Peyer's patch (tissue), 4 donors: Measurements from ENCODE around the gene ZNF467.

Experiments
- POLR2A ChIP-seq, 2 donors: fragments of 450-650 bp; IDR thresholded peaks; one replicate each; pipeline ENCODE4 v1.5.1; 2017; ENCODE audit warnings: antibody characterized with exemption in 2 of 2, mild to moderate bottlenecking in 2 of 2, moderate library complexity in 2 of 2
- TF ChIP-seq, protein P1 (sequence below), 6 experiments: fragments of 450-650 bp in 4 of 6; fragments of 200-600 bp in 2 of 6; sonication (generic) in 1 of 6; IDR thresholded peaks; one replicate each; pipeline ENCODE4 v1.5.1; 2017 to 2019; ENCODE audit warnings: antibody characterized with exemption in 6 of 6, mild to moderate bottlenecking in 3 of 6, moderate library complexity in 1 of 6

GRCh38 chr7:149822353-149822943 is 49.1 kb upstream of the ZNF467 start:
- TF ChIP-seq, protein P1, sequence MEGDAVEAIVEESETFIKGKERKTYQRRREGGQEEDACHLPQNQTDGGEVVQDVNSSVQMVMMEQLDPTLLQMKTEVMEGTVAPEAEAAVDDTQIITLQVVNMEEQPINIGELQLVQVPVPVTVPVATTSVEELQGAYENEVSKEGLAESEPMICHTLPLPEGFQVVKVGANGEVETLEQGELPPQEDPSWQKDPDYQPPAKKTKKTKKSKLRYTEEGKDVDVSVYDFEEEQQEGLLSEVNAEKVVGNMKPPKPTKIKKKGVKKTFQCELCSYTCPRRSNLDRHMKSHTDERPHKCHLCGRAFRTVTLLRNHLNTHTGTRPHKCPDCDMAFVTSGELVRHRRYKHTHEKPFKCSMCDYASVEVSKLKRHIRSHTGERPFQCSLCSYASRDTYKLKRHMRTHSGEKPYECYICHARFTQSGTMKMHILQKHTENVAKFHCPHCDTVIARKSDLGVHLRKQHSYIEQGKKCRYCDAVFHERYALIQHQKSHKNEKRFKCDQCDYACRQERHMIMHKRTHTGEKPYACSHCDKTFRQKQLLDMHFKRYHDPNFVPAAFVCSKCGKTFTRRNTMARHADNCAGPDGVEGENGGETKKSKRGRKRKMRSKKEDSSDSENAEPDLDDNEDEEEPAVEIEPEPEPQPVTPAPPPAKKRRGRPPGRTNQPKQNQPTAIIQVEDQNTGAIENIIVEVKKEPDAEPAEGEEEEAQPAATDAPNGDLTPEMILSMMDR (IDR thresholded peaks at IDR 0.05) = no peak
- no peak for TF ChIP-seq POLR2A (IDR thresholded peaks at IDR 0.05)
